ENCODE measurements around the gene KRTAP4-6.
A peak's percentile ranks its signal among the peaks of the same experiment; 100 is the strongest.
"Not testable (repeated sequence)": the region's sequence is repeated elsewhere in the genome, so short reads cannot be mapped to it uniquely, and the experiment has no call there.

KRTAP4-6 gene

GRCh38 chr17:41145261-41145660 is 4.9 kb upstream of the KRTAP4-6 start:
- no peak for DNase-seq

DNA sequence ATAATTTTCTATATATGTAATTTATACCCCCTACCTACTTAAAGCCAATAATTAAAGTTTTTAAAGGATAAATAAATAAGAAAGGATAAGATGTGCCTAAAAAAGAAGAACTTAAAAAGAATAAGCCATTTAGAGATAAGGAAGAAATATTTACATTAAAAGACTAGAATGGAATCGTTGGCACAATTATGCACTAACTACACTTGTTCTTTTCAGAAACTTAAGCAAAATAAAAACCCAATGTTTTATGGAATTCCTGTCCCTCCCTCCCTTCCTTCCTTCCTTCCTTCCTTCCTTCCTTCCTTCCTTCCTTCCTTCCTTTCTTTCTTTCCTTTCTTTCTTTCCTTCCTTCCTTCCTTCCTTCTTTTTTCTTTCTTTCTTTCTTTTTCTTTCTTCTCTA is 4.5 kb upstream of the KRTAP4-6 start:
- DNase-seq: no peak

DNA sequence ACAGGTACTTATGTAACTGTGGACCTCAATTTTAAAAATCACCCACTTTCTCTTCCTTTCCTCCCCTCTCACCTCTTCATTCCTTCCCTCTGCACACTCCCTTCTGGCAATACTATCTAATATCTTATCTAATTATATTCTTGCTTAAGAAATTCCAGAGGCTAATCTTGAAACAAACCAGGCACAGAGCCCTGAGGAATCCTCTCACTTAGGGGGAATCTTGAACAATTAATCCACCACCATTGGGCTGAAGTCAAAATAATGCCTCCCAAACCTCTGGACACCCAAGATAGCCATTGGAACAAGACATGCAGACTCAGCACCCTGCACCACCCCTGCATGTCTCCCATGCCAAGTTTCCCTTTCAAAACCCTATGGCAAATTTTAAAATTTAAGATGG is 1.0 kb upstream of the KRTAP4-6 start:
- DNase-seq: no peak

DNA sequence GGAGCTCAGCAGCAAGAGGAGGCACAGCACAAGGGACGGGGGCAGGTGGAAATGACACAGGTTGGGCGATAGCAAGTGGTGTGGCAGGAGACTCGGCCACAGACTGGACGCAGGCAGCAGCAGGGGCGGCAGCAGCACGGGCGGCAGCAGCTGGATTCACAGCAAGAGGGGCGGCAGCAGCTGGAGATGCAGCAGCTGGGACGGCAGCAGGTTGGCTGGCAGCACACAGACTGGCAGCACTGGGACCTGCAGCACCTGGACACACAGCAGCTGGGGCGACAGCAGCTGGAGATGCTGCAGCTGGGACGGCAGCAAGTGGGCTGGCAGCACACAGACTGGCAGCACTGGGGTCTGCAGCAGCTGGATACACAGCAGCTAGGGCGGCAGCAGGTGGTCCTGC is 479 bp downstream of the KRTAP4-6 start:
- not testable (repeated sequence) for DNase-seq

- DNase-seq: no peak
Measured at GRCh38 chr17:41133880-41134735, 6.2 kb downstream of the KRTAP4-6 start.

DNA sequence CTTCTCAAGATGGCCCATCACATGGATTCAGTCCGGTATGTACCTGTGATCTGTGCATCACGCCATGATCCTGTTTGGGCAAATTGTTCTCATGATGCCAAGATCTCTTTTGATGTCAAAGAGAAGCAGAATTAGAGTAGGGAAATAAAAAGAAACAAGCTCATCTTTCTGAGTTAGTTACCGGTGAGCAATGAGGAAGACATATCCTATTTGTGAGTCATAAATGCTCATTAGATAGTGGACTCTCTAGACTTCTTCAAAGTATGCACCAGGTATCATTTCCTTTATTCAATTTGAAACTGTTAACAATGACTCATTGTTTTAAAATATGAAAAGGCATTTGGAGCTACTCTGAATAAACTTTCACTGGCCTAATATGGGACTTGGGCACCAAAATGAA is 8.4 kb downstream of the KRTAP4-6 start:
- no peak for DNase-seq

DNA sequence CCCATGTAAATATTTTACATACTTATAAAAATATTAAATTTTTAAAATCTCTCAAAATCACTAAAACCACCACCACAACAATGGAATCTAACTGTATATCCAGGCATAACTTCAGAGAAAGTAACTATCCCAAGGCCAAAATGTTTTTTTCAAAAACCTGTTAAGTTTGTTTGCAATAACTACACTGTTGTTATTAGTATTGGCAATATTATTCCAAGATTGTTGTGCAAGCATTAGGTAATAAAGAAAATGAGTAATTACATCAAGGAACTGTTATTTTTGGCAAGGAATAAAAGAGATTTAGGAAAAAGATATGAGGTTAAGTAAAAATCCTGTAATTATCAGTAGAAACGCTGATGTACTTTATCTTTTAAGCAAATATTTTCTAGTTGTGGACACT is 13.0 kb downstream of the KRTAP4-6 start:
- no peak for DNase-seq

GRCh38 chr17:41126412-41126811 is 13.9 kb downstream of the KRTAP4-6 start:
- DNase-seq: no peak

DNA sequence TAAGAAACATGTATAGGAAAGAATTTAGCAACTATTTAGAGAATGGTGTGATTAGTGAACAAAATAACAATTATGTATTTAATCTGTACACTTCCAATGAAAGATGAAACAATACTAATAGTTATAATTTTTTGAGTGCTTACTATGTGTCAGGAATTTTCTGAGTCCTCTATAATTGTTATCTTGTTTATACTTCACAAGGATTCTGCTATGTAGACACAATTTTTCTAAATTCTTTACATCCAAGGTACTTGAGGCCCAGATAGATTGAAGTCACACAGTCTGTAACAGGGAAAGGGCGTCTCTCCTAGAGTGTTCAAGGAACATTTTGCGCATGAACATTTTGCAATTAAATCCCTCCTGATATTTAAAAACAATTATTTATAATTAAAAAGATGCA is 15.3 kb downstream of the KRTAP4-6 start:
- DNase-seq: no peak

DNA sequence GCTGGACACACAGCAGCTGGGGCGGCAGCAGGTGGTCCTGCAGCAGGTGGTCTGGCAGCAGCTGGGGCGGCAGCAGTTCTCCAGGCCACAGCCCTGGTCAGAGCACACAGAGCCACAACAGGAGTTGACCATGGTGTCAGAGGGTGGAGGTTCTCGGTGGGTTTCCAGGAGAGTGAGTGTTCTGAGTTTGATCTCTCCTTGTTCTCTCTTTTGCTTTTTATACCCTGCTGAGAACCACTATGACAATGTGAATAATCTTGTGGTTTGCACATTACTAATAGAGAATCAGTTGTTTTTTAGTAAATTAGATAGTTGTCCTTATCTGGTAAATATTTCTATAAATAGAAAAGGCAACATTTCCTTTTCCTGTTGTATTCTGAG is 16.4 kb downstream of the KRTAP4-6 start, which contains the start of gene KRTAP4-12:
KRTAP4-12 (minus strand) TSS at position 192 of the 381 bp plus-strand sequence; CDS start at position 132, 60 bp downstream.
- DNase-seq: not testable (repeated sequence)

- not testable (repeated sequence) for DNase-seq
Measured at GRCh38 chr17:41123292-41123990, 16.9 kb downstream of the KRTAP4-6 start.

DNA sequence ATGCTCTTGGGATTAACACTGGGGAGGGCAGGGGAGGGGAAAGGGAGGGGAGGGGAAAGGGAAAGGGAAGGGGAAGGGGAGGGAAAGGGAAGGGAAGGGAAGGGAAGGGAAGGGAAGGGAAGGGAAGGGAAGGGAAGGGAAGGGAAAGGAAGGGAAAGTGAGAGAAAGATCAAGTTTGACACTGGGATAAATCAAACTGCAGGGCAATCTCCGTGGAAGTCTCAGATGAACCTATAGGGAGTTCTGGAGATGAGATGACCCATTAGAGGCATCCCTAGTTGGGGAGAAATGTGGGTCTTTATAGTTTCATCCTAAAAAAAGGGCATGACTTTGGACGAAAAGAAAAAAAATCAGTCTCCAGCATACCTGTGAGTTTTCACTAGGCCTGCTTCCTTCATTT is 18.6 kb downstream of the KRTAP4-6 start:
- DNase-seq: no peak

- DNase-seq: not testable (repeated sequence)
Measured at GRCh38 chr17:41119696-41120690, 20.4 kb downstream of the KRTAP4-6 start.

DNA sequence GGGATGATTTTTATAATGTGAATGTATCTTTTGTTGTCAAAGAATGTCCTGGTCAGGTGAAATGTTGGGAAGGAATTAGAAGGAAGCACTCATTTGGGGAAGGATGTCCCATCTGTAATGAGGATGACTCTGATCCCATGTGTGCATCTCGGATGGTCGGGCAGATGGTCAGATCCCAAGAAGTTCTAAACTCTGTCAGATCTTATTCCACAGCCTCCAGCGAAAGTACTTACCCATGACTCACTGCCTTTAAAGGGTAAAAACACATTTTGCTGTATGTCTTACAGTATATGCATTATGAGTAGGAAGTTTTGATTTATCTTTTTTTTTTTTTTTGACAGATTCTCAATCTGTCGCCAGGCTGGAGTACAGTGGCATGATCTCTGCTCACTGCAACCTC is 21.6 kb downstream of the KRTAP4-6 start:
- DNase-seq: no peak

- DNase-seq: not testable (repeated sequence)
Measured at GRCh38 chr17:41117846-41118386, 22.4 kb downstream of the KRTAP4-6 start, which contains the start of gene KRTAP4-11. TSS of gene KRTAP4-11 (minus strand) at chr17:41118373. CDS start at chr17:41118315, 58 bp downstream.

- DNase-seq: peak; percentile 27
Measured at GRCh38 chr17:41116297-41116696, 24.0 kb downstream of the KRTAP4-6 start.

- DNase-seq: no peak
Measured at GRCh38 chr17:41111151-41111885, 29.0 kb downstream of the KRTAP4-6 start.

DNA sequence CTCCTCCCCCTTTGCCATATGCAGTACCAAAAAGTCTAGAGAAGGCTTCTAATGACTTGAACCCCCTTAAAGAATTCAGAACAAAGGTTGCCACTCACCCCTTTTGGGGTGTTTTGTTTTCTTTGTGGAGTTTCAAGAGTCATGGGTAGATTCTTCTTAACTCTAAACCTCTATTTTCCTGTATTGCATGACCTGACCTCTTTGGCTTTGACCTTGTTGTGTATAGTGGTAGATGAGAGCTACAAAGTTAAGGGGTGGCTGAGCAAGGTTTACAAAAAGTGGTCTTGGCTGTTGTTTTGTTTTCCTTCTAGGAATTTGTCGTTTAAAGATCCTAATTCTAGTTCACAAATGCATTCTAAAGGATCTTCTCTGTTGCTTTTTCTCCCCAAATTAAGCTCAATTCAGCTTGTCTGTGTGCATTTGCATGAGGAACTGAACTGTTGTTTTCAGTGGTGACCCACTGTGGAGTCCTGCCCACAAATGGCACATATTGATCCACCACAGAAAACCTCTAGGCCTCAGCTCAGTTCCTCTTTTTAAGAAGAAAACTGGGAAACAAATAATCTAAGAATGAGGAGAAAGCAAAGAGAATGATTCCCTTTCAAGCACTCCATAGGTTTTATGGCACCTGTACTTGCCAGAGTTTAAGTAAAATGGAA is 31.5 kb downstream of the KRTAP4-6 start:
- not testable (repeated sequence) for DNase-seq

DNA sequence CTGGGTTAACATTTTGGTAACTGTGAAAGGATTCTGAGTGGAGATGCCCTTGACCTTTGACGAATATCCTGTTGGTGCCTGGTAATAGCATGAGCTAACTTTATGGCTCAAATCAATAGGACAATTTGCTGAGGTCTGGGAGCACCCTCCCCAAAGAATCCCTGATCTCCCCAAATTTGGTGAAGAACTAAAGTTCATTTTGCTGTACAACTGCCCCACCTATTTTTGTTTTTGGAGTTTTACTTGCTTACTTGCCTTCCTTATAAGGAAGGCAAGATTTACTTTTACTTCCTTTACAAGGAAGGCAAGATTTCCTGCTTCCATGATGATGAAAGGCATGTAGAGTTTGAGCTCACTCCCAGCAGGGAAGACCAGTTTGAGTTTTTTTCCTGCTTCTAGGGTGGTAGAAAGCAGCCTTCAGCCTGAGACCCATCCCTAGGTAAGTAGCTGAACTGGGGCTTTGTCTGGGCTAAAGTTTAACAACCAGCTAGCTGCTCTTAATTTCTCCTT is 32.3 kb downstream of the KRTAP4-6 start:
- no peak for DNase-seq

- not testable (repeated sequence) for DNase-seq
Measured at GRCh38 chr17:41105347-41105746, 35.0 kb downstream of the KRTAP4-6 start, which contains the start of gene KRTAP4-9. TSS of gene KRTAP4-9 (plus strand) at chr17:41105389. CDS start at chr17:41105389, 0 bp downstream.

Measured in NCI-H526 treated with DMSO at 0.1 percent for 48 hours (cell line).